Measurements from ENCODE around the gene CYP19A1.

DNA sequence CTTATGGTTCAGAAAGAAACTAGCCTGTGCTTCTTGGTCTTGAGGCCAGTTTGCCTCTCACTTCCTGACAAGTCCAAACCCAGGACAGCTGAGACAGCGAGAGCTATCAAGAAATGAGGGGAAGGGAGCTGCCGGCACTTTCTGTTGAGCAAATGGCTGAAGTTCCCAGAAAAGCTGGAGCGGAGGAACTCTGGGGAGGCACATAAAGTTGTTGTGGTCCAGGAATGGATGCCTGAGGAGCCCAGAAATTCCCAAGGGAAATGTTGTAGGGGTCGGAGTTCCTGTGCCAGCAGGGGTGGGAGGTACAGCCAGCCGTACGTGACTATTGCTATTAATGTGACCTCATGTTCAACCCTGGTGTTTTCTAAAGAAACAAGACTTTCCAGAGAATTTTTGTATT lies 144.9 kb downstream of the CYP19A1 start:
- TF ChIP-seq RAD21 (IDR thresholded peaks at IDR 0.05; ENCODE audit: low read depth) = no peak
- no peak for TF ChIP-seq TEAD4 (IDR thresholded peaks at IDR 0.05)
- TF ChIP-seq REST (IDR thresholded peaks at IDR 0.05; ENCODE audit: low read depth) = no peak
- TF ChIP-seq EGR1 (IDR thresholded peaks at IDR 0.05) = no peak
- TF ChIP-seq TAF1 (IDR thresholded peaks at IDR 0.05; ENCODE audit: low read depth) = no peak
- no peak for TF ChIP-seq CEBPB (IDR thresholded peaks at IDR 0.05)
- TF ChIP-seq ZBTB7A (IDR thresholded peaks at IDR 0.05; ENCODE audit: low read depth) = no peak
- TF ChIP-seq, protein P1, sequence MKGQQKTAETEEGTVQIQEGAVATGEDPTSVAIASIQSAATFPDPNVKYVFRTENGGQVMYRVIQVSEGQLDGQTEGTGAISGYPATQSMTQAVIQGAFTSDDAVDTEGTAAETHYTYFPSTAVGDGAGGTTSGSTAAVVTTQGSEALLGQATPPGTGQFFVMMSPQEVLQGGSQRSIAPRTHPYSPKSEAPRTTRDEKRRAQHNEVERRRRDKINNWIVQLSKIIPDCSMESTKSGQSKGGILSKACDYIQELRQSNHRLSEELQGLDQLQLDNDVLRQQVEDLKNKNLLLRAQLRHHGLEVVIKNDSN (IDR thresholded peaks at IDR 0.05) = no peak
- TF ChIP-seq EP300 (IDR thresholded peaks at IDR 0.05; ENCODE audit: borderline replicate concordance) = no peak
- TF ChIP-seq NFIC (IDR thresholded peaks at IDR 0.05) = no peak
